Measurements from ENCODE around the gene KIFBP.

- TF ChIP-seq POLR2AphosphoS5 (IDR thresholded peaks at IDR 0.05) (no peak), CTCF (IDR thresholded peaks at IDR 0.05) (no peak)
Measured at GRCh38 chr10:69045441-69046300, 57.1 kb downstream of the KIFBP start.
